Measurements from ENCODE around the gene MYBPC3.

The MYBPC3 gene

DNA sequence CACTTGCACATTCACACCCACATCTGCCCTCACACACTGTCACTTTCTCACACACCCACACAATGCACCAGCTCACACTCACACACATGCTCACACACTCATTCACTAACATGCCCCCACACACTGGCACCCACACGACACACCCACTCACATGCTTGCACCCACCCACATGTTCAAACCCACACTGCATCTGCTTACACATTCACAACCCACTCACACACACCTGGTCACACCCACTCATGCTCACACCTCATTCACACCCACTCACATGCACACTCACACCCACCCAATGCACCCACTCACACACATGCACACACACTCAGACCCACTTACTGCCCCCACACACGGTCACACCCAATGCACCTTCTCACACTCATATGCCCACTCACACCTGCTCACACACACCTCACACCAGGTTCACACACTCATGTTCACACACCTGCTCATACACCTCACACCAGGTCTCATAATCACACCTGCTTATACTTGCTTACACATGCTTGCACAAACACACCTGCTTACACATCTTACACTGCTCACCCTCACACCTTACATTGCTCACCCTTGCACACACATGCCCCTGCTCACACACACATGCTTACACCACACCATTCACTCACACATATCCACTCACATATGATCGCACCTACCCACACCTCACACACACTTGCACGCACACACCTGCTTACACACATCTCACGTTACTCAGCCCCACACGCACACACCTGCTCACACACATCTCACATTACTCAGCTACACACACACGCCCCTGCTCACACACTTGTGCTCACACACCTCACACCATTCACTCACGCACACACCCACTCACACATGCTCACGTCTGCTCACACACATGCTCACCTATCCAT lies 3.9 kb upstream of the MYBPC3 start:
- no peak for DNase-seq

DNA sequence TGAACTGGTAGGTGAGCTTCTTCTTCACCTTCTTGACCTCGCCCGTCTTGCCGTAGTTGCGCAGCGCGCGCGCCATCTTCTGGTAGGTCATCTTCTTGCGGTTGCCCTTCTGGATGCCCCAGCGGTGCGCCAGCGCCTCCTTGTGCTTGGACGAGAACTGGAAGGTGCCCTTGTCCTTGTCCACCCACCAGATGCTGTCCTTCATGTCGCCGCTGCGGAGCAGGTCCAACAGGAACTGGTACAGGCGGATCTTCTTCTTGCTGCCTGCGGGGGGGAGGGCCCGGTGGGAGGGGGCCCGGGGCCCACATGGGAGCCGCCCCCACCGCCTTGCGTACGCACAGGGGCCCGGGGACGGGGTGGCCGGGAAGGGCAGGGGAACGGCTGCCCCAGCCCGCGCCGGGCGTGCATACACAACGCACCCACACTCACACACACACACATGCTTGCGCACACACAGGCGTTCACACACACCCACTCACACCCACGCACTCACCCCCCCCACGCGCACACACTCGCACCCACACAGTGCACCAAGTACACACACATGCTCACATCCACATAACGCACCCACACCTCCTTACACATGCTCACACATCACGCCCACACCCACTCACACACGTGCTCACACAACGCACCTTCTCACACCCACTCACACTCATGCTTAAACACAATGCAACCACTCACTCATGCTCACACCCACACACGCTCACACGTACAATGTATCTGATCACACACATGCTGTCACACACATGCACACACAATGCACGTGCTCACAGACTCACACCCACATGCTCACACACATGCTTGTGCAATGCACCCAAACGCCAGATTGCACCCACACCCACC lies 3.0 kb upstream of the MYBPC3 start:
- DNase-seq, result no peak

DNA sequence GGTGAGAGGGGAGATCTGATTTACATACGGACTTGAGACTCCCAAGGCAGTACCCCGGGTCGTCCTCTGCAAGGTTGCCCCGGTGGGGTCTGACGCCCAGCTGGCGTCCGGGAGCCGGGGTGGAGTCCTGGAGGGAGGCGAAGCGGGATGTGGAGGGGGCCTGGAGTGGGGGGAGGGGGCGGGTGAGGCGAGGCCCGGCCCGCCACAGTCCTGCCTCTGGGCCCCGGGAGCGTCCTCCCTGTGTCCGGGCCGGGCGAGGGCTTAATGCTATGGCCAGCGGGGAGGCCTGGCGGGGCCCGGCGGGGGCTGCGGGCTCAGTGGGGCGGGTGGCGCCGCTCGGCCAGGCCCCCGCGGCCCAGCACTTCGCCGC lies 2.4 kb upstream of the MYBPC3 start:
- no peak for DNase-seq

DNA sequence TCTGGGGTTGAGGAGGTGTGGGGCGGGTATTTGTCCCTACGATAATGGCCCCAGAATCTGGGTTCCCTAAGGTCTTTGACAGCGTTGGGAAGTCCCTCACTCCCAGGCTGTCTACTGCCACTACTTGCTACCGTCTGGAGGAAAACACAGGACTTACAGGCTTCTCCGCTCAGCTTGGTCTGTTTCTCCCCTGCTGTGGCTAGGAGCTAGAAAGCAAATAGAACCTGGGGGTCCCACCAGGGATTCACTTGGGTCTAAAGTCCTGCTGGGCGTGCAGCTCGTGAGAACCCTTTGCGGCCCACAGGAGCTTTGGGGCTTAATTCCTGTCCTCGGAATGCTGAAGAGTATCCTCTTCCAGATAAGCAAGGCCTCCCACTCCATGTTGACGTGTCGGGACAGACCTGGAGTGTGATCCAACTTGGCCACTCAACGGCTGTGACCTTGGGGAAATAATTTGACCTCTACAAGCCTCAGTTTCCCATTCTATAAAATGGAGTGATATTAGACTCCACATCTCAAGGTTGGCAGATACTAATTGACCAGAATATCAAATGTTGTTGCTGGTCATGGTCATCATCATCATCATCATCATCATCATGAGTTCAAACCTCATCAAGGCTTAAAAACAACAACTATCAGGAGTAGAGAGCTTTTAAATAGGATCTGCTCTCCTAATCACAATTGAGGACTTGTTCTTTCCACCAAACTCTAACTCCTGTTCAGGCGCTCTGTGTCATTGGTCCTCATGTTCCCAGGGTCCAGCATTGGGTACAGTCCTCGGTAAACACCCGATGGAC lies 1.7 kb upstream of the MYBPC3 start:
- DNase-seq, result no peak

DNA sequence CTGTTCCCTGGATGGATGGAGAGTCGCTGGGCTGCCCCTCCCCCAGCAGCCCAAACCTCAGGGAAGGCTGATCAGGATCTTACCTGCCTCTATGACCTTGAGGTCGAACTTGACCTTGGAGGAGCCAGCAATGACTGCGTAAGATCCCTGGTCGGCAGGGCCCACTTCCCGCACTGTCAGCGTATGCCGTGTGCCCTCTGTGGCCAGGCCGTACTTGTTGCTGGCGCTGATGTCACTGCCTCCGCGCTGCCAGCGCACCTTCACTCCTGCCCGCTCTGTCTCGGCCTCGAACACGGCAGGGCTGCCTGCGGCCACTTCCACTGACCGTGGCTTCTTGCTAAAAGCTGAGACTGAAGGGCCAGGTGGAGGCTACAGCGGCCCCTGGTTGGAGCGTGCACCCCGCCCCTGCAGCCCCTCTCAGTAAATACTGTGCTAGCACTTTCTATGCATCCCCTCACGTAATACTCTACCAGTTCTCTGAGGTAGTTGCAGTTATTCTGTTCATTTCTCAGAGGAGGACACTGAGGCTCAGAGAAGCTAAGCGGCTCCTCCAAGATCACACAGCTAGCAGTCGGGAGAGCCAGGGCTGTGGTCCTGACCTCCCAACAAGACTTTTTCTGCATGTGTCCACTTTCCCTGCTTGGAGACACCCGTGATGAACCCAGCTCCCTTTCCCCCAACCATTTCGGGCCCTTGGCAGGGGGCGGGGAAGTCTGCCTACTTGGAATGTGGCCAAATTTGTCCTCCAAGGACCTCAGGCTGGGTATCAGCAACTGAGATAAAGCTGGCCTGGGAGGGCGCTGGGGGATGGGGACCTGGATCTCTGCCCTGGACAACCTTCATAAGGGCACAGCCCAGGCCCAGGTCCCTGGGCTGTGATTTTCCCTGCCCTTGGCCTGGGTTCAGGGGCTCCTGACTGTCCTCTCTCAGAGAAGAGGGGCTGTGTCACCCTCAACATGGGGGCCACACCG lies 1.1 kb downstream of the MYBPC3 start:
- no peak for DNase-seq

DNA sequence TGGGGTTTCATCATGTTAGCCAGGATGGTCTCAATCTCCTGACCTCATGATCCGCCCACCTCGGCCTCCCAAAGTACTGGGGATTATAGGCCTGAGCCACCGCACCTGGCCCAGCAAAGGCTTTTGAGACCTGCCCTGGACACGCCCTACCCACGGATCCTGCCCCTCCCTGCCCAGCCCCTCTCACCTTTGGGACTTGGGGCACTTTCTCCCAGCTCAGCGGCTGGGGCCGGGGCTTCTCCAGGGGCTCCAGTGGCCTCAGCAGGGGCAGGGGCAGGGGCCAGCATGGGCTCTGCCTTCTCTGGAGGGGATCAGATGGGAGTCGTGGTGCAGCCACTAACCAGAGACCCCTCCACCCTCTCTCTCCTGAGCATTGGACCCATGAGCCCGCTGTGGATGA lies 2.2 kb downstream of the MYBPC3 start:
- no peak for DNase-seq

DNA sequence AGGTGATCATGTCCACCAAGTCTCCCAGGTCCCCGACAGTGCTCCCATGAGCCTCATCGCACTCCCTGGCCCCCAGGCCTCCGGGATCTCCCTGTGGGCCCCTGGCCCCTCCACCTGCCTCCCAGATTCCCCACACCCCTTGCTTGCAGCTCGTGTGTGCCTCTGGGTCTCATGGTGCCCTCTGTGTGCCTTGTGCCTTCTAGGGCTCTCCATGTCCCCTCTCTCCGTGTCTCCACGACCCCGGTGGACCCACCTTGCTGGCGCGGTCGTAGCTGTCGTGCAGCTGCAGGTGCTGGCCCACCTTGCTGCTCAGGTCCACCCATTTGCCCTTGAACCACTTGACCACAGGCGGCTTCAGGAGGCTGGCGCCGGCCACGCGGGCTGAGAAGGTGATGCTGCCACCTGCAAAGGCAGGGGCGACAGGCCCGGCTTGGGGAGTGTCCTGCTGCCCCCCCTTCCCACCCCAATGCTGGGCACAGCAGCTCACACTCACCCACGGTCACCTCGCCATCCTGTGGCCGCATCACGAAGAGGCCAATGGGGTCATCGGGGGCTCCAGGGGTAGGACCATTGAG lies 2.9 kb downstream of the MYBPC3 start:
- DNase-seq, result no peak

DNA sequence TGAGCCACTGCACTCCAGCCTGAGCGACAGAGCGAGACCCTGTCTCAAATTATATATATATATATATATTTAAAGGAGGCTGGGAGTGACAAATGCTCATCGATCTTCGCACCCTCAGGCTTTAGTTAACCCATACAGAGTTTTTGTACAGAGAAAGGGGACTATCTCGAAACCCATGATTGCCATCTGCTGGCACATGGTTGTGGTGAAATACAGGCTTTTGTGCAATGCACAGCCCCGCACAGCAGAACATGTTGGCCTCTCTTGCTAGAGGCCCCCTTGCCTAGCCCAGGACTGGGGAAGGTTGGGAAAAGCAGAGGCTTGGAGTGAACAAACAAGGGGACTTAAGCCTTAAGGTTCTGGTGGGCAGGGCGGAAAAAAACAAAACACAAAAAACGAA lies 3.6 kb downstream of the MYBPC3 start:
- peak; percentile 20 for DNase-seq

DNA sequence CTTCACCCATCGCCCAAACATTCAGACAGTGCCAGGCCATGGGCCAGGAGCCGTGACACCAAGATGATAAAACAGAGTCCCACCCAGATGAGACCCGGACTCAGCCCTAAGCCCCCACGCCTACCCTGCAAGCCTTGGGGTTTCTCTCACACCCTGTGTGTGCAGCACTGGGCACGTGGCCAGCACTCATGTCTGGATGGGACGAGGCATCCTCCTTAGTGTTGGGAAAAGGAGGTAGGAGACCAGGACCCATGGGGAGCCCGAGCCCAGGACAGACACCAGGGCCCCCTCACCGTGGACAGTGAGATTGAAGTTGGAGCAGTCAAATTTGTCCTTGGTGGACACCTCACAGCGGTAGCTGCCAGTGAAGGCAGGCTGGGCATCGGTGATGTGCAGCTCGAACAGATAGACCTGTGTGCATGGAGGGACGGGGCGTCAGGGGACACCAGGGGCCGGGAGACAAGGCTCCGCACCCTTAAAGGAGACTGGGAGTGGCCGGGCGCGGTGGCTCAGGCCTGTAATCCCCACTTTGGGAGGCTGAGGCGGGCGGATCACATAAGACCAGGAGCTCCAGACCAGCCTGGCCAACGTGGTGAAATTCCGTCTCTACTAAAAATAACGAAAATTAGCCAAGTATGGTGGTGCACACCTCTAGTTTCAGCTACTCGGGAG lies 4.2 kb downstream of the MYBPC3 start:
- no peak for DNase-seq

DNA sequence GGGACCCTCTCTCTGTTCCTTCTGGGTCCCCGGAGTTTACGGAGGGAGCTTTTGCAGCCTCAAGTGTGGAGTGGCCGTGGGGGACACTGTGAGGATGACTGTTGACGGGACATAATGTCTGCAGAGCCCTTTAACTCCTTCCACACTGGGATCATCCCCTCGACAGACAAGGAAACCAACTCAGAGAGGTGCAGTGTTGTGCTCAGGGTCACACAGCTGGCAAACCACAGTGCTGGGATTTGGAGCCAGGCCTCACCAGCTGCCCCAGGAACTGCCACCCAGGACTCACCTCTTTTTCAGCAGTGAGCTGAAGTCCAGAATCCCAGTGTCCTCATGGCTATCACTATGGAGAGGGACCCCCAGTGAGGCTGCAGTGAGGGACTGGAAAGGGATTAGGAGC lies 5.4 kb downstream of the MYBPC3 start:
- DNase-seq, result no peak

DNA sequence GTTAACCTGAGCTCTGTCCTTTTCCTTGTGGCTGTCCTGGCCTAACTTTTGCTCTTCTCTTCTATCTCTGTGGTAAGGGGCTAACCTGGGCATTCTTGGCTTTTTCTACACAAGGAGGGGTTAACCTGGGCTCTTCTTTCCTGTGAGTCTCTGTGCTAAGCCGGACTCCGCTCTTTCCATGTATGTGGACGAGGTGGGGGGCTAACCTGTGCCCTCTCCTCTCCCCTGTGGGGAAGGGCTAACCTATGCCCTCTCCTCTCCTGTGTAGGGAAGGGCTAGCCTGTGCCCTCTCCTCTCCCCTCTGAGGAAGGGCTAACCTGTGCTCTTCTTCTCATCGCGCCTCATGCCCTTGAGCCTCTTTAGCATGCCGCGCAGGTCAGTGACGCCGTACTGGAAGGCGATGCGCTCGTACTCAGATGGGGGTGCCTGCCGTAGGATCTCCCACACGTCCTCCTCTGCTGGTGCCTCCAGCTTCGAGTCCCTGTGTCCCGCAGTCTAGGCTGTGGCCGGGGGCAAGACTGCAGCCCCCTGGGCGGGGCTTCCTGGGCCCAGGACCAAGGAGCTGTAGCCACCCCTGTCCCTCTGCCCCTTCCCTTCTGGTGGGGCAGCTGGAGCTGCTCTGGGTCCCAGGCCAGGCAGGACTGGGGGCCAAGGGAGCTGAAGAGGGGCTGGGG lies 6.5 kb downstream of the MYBPC3 start:
- DNase-seq, result no peak

DNA sequence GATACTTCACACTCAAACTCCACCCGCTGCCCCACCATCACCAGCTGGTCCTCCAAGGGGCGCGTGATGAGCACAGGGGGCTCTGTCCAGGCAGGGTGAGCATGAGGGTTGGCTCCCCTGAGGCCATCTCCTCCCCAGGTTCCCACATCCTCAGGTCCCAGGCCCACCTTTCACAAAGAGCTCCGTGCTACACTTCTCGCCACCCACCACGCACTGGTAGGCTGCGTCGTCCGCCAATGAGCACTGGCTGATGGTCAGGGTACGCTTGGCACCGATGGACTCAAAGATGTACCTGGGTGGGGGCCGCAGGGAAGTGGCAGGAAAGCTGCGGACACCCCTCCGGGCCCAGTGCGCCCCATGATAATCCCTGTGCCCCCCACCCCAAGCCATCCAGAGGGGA lies 9.6 kb downstream of the MYBPC3 start:
- no peak for DNase-seq

DNA sequence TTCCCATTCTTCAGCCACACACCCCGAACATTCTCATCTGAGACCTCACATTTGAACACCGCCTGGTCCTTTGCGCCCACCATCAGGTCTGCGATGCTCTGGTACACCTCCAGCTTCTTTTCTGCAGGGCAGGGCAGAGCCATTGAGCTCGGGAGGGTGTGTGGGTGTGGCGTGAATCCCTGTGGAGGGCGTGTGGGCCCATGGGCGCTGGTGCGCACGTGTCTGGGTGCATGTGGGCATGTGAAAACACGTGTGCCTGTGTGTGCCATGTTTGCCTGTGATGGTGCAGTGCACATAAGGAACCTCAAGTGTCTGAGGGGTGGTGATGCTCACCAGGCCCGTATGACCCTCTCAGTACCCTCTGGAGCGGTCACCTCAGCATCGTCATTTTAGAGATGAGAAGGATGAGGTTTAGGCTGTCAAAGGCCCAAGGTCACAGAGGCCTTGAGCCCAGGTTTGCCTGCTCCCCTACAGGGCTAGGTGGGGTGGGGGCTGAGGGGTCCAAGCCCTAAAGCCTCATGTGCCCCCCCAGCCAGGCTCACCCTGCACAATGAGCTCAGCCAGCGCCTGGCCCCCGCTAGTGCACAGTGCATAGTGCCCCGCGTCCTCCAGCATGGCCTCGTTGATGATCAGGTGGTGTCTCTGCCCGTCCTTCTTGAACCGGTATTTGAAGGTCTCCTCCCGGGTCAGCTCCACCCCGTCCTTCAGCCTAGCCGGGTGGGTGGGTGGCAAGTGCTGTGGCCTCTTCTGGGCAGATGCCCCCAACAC lies 10.3 kb downstream of the MYBPC3 start:
- DNase-seq, result no peak

DNA sequence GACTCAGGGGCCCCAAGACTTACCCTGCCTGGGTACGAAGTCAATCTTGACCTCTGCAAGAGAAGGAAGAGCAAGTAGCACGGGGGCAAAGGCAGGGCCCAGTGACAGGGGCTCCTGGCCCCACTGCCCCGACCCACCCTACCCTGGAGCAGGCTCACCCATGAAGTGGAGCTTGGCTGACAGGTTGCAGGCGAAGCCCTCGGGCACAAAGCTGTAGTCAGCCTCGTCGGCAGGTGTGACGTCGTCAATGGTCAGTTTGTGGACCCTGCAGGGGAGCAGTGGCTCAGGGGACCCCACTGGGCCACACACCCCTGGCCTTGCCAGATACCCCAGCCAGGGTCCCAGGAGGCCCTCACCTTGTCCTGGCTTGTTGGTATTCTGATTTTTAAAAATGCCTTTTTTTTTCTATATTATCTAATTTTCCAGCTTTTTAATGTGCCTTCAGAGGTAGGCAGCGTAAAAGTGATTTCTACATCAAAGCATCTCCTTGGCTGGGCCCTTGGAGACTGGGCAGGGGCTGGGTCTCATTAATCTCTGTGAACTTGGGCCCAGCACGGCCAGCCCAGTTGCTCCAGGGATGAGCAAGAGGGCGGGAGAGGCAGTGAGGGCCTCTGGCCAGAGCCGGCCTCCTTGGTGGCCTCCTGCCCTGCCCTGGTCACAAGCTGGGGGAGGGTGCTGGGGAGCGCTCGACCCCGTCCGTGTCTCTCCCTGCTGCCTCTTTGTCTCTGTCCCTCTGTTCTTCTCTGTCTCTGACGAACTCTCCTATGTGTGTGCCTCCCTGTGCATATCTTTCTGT lies 11.3 kb downstream of the MYBPC3 start:
- no peak for DNase-seq

DNA sequence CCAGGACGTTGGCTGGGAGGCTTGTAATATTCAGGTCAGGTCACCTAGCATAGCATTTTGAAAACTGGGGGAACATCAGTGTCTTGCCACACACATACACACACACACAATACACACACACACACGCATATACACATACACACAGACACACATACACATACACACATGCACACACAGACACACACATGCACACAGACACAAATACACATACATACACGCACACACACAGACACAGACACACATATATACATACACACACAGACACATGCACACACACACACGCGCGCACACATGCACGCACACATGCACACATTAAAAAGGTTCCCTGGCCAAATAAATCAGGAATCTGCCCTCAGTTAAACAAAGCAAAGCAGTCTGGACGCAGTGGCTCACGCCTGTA lies 12.5 kb downstream of the MYBPC3 start:
- DNase-seq, result no peak

DNA sequence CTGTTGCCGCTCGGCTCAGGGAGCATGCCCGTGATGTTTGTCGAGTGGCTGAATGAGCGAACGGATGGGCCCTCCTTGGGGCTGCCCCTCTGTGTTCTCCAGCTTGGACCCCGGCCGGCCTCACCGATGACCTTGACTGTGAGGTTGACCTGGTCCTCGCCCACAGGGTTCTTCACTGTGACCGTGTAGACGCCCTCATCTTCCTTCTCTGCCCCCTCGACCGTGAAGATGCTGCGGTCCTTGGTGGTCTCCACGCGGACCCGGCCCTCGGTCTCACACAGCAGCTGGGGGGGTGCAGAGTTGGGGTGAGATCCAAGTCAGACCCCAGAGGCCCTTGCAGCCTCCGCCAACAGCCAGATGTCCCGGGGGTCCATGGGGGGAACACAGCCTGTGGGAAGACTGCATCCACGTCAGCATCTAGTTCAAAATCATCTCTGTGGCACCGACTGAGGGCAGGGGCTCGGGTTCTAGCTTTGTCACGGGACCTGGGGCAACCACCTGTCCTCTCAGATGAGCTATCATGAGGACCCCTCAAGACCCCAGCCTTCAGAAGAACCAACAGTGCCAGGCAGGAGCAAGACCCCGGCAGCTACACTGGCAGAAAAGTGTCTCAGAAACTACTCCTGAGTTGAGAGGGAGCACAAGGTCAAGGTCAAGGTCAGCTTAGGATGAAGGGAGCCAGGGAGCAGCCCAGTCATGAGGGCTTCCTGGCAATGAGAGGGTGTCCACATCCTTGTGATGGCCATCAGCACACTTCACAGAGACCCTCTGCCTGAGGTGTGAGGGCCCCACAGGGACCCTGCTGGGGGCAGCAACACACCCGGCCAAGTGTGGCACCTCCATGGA lies 13.9 kb downstream of the MYBPC3 start:
- no peak for DNase-seq

DNA sequence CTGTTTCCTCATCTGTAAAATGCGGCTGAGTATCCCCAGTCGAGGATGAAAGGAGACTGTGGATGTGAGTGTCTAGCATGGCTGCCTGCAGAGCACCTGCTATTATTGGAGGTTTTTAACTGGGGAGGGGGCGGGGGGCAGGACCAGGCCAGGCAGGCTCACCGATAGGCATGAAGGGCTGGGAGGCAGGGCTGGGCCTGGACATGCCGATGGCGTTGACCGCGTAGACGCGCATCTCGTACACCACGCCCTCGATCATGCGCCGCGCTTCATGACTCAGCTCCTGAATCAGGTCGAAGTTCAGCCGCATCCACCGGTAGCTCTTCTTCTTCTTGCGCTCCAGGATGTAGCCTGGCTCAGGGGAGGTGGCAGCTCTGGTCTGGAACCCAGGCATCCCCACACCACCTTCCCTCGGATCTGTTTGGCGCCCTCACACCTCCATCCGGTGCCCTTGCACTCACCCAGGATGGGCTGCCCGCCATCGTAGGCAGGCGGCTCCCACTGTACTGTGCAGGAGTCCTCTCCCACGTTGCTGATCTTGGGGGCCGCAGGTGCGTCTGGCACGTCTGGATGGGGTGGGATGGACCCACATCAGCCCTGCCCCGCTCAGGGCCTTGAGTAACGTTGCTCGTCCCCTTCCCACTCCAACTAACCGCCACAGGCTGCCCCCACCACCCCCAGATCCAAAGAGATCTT lies 15.1 kb downstream of the MYBPC3 start:
- no peak for DNase-seq
